HG03095 (cell line): ENCODE data around the gene SPOP.
"Not testable (repeated sequence)": the region's sequence is repeated elsewhere in the genome, so short reads cannot be mapped to it uniquely, and the experiment has no call there.

ENCODE experiments used
- ATAC-seq: cut with Tn5 transposase; IDR thresholded peaks from one replicate; pipeline ENCODE4 v1.9.1; 2021; ENCODE audit warnings: moderate library complexity; ENCODE audit not compliant: unreplicated experiment

Gene SPOP

DNA sequence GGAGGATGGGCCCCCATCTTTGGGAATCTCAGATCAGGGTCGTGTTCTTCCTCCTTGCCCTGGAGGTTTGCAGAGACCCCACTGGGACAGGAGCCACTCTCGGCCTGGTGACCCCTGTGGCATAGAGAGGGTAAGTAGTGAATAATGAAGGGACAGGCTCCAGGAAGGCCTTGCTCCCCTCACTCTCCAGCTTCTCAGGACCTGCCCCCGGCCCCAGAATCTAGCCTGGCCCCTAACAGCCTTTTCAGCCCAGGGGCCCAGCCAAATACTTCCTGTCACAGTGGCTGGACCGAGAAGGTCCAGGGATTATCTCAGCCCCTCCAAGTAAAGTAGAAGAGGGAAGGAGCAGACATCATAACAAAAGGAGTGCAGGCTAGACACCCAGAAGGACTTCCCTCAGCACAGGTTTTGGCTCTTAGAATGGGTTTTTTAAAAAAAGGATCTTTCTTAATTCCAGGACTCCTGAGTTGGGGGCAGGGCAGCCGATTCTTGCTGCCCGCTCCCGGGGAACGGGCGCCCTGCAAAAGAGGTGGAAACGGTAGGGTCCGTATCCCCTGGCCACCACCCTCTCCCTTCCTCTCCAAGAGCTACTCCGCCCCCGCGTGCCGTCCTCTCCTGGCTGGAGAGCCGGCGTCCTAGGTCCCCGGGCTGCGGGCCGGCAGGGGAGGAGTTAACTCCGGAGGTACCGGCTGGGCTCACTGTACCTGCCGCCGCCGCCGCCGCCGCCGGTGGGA lies 102.8 kb downstream of the SPOP start:
- ATAC-seq = no peak

DNA sequence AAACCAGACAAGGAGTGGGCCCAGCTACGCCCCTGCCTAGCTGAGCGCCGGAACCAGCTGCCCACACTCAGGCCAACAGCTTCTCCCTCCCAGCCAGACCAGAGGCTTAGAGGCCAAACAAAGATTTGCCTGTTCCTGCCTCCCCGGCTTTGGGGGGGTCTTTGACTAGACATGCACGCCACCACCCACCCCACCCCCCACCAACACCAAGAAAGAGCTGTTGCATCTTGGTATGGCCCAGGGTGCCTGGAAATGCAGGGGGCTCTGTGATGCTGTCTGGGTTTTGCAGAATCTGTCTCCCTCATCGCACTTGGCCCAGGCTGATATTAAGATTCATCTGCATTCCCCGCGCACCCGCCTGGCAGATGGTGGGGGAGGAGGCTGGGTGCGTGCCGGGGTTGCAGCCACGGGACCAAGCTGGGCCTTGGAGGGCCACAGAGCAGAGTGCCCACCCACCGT lies 103.5 kb downstream of the SPOP start:
- no peak for ATAC-seq

GRCh38 chr17:49573510-49574322 lies 104.2 kb downstream of the SPOP start:
- no peak for ATAC-seq

DNA sequence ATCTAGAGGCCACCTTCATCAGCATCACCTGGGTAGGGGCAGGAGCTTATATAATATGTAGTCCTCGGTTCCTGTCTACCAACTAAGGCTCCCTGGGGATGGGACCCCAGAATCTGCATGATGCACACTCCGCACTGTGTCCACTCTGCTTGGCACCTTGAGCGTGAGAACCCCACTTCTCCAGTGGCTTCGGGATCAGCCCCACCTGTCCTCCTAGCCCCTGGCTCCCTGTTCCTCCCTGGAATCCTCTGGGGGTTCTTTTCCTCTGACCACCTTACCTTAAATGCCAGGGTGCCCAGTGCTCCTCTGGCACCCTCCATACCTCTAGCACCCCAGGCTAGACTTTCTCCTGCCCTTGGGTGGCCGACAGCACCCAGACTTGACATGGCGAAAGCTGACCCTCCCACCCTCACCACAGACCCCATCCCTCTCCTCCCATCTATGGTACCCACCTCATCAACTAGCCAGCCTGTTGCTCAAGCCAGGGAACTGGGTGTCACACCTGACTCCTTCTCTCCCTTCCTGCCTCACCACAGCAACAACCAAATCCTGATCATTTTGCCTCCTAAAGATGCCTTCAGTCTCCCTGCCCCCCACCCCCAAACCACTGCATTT lies 105.0 kb downstream of the SPOP start:
- no peak for ATAC-seq

GRCh38 chr17:49572226-49572625 lies 105.7 kb downstream of the SPOP start:
- ATAC-seq = no peak

- no peak for ATAC-seq
Measured at GRCh38 chr17:49571764-49572163, 106.1 kb downstream of the SPOP start.

GRCh38 chr17:49571283-49571682 lies 106.6 kb downstream of the SPOP start:
- no peak for ATAC-seq

DNA sequence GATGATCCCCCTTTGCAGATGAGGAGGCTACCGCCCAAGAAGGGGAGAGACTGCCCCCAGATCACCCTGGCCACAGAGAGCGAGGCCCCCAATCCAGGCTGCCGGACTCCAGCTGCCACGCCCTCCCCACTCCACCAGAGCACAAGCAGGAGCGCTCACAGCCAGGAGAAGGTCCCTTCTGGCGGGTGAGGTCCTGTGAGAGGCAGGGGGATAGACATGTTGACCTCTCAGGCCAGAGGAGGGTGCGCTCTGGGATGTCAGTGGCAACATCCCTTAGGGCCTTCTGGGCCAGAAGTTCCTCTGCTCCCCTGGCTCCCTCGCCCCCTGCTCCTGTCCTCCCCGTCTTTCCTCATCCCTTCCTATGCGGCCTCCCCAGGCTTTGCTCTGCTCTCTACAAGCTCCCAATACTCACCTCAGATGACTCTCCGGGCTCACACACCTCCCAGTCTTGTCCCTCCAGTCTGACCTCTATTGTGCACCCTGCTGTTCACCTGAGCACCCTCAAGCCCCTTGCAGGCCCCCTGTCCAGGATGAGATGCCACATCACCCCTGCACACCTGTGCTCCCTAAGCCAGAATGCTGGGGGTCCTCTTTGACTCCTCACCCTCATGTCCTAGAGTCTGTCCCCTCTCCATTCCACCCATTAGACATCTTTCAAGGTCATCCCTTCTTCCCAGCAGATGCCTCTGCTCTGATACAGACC lies 107.2 kb downstream of the SPOP start:
- no peak for ATAC-seq

DNA sequence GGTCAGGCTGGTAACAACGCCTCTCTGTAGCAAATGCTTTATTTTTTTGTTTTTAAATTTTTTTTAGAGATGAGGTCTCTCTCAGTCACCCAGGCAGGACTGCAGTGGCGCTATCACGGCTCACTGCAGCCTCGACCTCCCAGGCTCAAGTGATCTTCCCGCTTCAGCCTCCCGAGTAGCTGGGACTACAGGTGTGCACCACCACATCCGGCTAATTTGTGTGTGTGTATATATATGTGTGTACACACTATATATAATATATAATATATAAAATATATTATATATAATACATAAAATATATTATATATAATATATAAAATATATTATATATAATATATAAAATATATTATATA lies 109.2 kb downstream of the SPOP start:
- not testable (repeated sequence) for ATAC-seq

DNA sequence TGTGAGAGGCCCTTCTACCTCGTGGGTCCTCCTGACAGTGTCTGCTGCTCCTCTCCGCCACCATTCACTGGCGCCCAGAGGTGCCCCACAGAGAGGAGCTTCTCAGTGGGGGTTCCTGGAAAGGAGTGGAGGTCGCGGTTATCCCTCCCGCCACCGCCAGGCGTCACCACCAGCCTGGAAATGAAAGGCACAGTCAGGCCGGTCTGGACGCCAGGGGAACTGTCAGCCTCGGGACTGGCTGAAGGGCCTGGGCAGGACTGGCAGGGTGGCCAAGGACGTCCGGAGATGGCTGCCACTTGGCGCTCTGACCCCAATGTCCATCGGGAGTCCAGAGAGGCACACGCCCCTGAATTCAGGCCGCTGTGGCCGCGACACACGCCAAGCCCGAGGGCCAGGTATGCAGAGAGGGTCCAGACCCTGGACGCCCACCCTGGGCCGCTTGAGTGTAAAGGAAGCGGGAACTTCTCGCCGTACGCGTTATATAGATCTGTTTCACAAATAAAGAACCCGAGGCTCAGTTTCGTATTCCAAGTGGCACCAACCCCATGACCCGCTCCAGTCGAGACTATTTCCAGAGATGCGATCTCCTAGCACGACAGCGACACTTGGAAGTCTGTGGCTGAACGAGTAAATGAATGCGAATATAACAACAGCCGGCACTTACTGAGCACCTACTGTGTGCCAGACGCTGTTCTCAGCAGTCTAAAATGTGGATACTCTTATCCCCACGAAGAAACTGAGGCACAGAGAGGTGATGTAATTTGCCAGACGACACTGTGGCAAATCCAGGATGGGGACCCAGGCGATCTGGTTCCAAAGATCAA lies 109.8 kb downstream of the SPOP start:
- ATAC-seq = peak; percentile 51

- ATAC-seq = no peak
Measured at GRCh38 chr17:49567104-49567521, 110.8 kb downstream of the SPOP start.

DNA sequence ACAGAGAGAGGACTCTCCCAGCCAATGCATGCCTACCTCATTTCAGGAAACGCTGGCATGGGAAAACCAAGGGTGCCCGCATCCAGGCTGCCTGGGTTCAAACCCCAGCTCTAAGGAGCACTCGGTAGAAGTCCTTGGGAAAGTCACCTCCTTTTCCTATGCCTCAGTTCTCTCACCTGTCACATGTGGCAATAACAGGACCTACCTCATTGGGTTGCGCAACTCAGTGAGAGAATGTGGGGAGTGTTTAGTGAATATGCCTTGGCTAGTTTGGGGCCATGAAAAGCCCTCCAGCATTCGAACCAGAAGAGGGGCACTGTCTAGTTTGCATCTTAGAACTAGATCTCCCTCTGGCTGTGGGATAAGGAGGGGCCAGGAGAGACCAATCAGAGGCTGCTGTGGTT lies 111.2 kb downstream of the SPOP start:
- ATAC-seq = no peak

- no peak for ATAC-seq
Measured at GRCh38 chr17:49565948-49566491, 111.9 kb downstream of the SPOP start.

GRCh38 chr17:49564638-49565037 lies 113.3 kb downstream of the SPOP start:
- ATAC-seq = no peak

- ATAC-seq = no peak
Measured at GRCh38 chr17:49557312-49558024, 120.4 kb downstream of the SPOP start.

- ATAC-seq = no peak
Measured at GRCh38 chr17:49556223-49556943, 121.5 kb downstream of the SPOP start.

DNA sequence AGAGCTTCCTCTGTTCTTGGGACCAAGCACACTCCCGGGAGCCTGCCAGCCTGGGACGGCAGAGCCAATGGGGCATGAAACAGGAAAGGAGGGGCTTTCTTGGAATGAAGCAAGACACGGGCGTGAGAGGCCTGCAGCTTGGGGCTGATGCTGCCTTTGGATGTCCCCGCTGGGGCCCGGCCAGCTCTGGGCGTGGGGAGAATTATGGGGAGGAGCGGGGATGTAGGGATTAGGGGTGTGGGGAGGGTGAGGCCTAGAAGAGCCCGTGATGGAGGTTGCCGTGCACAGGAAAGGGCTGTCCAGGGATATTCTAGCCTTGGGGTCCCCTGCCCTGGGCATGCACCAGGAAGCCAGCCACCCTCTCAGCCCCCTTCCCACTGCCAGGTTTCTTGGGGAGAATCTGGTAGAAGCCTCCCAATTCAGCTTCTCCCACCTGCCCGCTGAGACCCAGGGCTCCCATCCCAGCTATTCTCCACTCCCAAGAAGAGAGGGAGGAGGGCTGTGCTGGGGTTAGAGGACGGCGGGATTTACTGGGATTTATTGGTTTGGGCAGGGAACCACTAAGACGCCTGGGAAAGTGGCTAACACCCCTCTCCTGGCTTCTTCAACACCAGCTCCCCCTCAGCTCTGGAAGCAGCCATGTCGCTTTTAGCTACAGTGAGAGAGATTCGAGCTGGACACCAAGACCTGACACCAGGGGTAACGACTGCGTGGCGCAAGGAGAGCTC lies 122.2 kb downstream of the SPOP start:
- ATAC-seq = no peak
